Natural killer cell (primary cell): ENCODE results near the gene TMEM161A. TPM values are rescaled to one million over a fixed set of nuclear protein-coding genes. Genes with fewer than 3 reads are reported as not detected.

Experiments used
- ATAC-seq, 3 donors: fragments of 150-1000 bp in 2 of 3; fragments of 200-7000 bp in 1 of 3; cut with Tn5 transposase; 1 replicate in 1 of 3; 2 replicates in 2 of 3; pipeline ENCODE4 v1.10.0; 2021; ENCODE audit warnings: mild to moderate bottlenecking in 2 of 3, moderate library complexity in 2 of 3
- DNase-seq, 2 donors: peaks; one replicate each; pipeline versions ENCODE4 v3.0.0 to v3.0.0-alpha.2; 2013 to 2021; ENCODE audit warnings: mixed read lengths in 1 of 2
- H3K27ac ChIP-seq: one replicate; pipeline ENCODE4 v1.5.1; 2013; ENCODE audit warnings: mild to moderate bottlenecking, low read length
- H3K27me3 ChIP-seq: one replicate; pipeline ENCODE4 v1.6.1; 2013; ENCODE audit warnings: low read length; ENCODE audit not compliant: control insufficient read depth, insufficient read depth
- H3K36me3 ChIP-seq: one replicate; pipeline ENCODE4 v1.6.1; 2013; ENCODE audit warnings: low read length; ENCODE audit not compliant: control insufficient read depth, insufficient read depth
- H3K4me1 ChIP-seq: one replicate; pipeline ENCODE4 v1.6.1; 2013; ENCODE audit warnings: low read length; ENCODE audit not compliant: control insufficient read depth, insufficient read depth
- H3K4me3 ChIP-seq: one replicate; pipeline ENCODE4 v1.5.1; 2013; ENCODE audit warnings: low read length
- H3K9me3 ChIP-seq: one replicate; pipeline ENCODE4 v1.6.1; 2013; ENCODE audit warnings: low read length; ENCODE audit not compliant: control insufficient read depth, insufficient read depth
- H3K27ac Mint-ChIP-seq, 2 donors: one replicate each; pipeline ENCODE4 v1.8.0; 2022; ENCODE audit warnings: mild to moderate bottlenecking in 2 of 2, mixed read lengths in 2 of 2, moderate library complexity in 1 of 2
- H3K27me3 Mint-ChIP-seq, 2 donors: one replicate each; pipeline ENCODE4 v1.8.0; 2022; ENCODE audit warnings: low read depth in 2 of 2, mixed read lengths in 2 of 2
- H3K36me3 Mint-ChIP-seq: one replicate; pipeline ENCODE4 v1.8.0; 2022; ENCODE audit warnings: mixed read lengths
- H3K4me1 Mint-ChIP-seq, 2 donors: one replicate each; pipeline ENCODE4 v1.8.0; 2022; ENCODE audit warnings: mixed read lengths in 2 of 2
- H3K4me3 Mint-ChIP-seq: one replicate; pipeline ENCODE4 v1.8.0; 2022; ENCODE audit warnings: mild to moderate bottlenecking, moderate library complexity, mixed read lengths
- H3K9me3 Mint-ChIP-seq, 2 donors: one replicate each; pipeline ENCODE4 v1.8.0; 2022; ENCODE audit warnings: mixed read lengths in 2 of 2
- WGBS: methylation state at CpG from one replicate; pipeline ENCODE4 v1.1.7; 2013; ENCODE audit warnings: missing lambda C conversion rate; ENCODE audit not compliant: insufficient coverage; 5-methylcytosine and 5-hydroxymethylcytosine counted together
- intact Hi-C: fragments of 100-400 bp; cut with micrococcal nuclease; formaldehyde crosslinking; loops from one replicate; pipeline ENCODE4 v1.14.2; 2022
- total RNA-seq, 4 donors: library from RNA; stranded (reverse); fragments of 120-200 nt in 1 of 4; gene quantifications; one replicate each; pipeline versions ENCODE4 v1.2.3 to v1.2.4, GENCODE V29; 2013 to 2022
- TF ChIP-seq, protein P1 (sequence below): fragments of 200-600 bp; IDR thresholded peaks from one replicate; pipeline ENCODE4 v1.8.0; 2022; ENCODE audit warnings: antibody characterized with exemption

The TMEM161A gene
- total RNA-seq, 3 donors from 2014 or later (not counting 1 experiment from before 2014, with no cell fraction given): 13.9 to 16.5 (median 14.2) TPM

DNA sequence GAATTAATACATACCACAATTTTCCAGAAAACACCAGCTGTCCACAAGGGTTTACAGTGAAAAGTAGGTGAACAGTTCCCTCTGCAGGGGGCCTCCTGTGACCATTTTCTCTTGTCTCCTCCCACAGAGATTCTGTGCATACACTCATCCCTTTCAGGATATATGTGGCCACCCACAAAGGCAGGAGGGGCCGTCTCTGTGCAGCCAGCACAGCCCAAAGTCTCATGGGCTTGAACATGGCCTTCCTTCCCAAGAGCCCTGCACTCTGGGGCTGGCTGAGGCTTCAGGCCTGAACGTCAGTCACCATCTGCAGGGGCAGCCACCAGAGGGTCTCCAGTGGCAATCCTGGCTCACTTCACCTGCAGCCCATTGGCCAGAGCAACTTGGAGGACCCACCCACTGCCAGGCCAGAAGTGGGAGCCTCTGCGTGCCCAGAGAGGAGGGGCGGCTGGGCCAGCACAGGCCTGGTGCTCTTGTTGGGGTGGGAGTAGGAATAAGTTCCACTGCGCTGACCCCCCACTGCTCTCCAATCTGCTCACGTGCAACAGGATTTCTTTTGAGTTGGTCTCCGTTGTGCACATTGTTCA is 25.1 kb downstream of the TMEM161A start:
- 69% methylated on average over 7 of the region's 7 CpGs for WGBS
- no peaks in the 10 kb centered on the region for H3K36me3 Mint-ChIP-seq
- H3K4me3 Mint-ChIP-seq: no peak overlapping the region
- Histone ChIP-seq H3K36me3 (no peaks in the 10 kb centered on the region), H3K4me1 (peaks cover 16% of the 10 kb centered on the region), H3K27ac (no peak overlapping the region), H3K9me3 (no peaks in the 10 kb centered on the region), H3K27me3 (no peaks in the 10 kb centered on the region), H3K4me3 (no peak overlapping the region)
- ATAC-seq (no peak), DNase-seq (no peak)
- H3K27me3 Mint-ChIP-seq: no peaks in the 10 kb centered on the region
- H3K27ac Mint-ChIP-seq: peak overlapping the region in 1 of 2 donors; percentile 21
- H3K4me1 Mint-ChIP-seq: peaks cover 0 to 27% of the 10 kb centered on the region in 2 donors
- no peaks in the 10 kb centered on the region for H3K9me3 Mint-ChIP-seq
- intact Hi-C loops: no loop called here
- TF ChIP-seq, protein P1, sequence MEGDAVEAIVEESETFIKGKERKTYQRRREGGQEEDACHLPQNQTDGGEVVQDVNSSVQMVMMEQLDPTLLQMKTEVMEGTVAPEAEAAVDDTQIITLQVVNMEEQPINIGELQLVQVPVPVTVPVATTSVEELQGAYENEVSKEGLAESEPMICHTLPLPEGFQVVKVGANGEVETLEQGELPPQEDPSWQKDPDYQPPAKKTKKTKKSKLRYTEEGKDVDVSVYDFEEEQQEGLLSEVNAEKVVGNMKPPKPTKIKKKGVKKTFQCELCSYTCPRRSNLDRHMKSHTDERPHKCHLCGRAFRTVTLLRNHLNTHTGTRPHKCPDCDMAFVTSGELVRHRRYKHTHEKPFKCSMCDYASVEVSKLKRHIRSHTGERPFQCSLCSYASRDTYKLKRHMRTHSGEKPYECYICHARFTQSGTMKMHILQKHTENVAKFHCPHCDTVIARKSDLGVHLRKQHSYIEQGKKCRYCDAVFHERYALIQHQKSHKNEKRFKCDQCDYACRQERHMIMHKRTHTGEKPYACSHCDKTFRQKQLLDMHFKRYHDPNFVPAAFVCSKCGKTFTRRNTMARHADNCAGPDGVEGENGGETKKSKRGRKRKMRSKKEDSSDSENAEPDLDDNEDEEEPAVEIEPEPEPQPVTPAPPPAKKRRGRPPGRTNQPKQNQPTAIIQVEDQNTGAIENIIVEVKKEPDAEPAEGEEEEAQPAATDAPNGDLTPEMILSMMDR: no peak

GRCh38 chr19:19111967-19112580 is 26.2 kb downstream of the TMEM161A start:
- Histone ChIP-seq H3K9me3 (no peaks in the 10 kb centered on the region), H3K36me3 (no peaks in the 10 kb centered on the region), H3K27ac (no peak overlapping the region), H3K4me3 (no peak overlapping the region), H3K4me1 (peaks cover 16% of the 10 kb centered on the region), H3K27me3 (no peaks in the 10 kb centered on the region)
- Mint-ChIP-seq H3K9me3 (no peaks in the 10 kb centered on the region), H3K36me3 (no peaks in the 10 kb centered on the region), H3K27me3 (no peaks in the 10 kb centered on the region), H3K27ac (peak overlapping the region in 1 of 2 donors; percentile 44), H3K4me1 (peaks cover 0 to 27% of the 10 kb centered on the region in 2 donors), H3K4me3 (no peak overlapping the region)
- ATAC-seq: no peak
- 84% methylated on average over 9 of the region's 9 CpGs for WGBS
- intact Hi-C loops: no loop called here
- DNase-seq: no peak
- TF ChIP-seq, protein P1: no peak

DNA sequence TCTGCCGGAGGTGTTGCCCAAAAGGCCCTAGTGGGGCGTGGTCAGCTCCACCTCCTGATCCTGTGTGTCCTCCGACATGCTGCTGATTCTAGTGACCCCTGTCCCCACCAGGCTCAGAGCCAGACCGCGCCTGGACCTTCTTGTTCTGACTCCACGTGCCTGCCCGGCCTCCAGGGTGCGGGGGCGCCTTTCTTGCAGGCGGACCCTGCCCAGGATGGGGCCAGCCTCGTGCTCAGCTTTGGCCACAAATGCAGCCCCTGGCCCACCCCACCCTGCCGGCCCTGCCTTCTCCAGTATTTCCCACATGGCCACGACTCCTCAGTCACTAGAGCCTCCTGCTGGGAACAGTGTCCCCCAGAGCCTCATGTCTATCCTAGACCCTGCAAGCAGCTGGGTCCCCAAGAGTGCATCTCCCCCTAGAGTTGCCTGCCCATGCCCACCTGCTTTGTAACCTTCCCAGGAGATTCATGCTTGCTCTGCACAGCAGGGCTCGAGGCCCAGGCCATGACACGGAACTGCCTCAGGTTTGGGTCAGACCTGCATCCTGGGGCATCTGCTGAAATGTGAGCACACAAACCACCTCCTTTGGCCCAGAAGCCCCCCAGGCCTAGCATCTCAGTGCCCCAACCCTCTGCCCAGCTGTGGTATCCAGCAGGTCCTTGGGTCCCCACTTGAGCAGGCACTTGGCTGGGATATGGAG is 27.0 kb downstream of the TMEM161A start:
- Histone ChIP-seq H3K27me3 (no peaks in the 10 kb centered on the region), H3K9me3 (no peaks in the 10 kb centered on the region), H3K27ac (no peak overlapping the region), H3K4me3 (no peak overlapping the region), H3K4me1 (peaks cover 16% of the 10 kb centered on the region), H3K36me3 (peaks cover 2% of the 10 kb centered on the region)
- Mint-ChIP-seq H3K9me3 (no peaks in the 10 kb centered on the region), H3K4me3 (no peak overlapping the region), H3K27me3 (no peaks in the 10 kb centered on the region), H3K27ac (no peak overlapping the region), H3K4me1 (peaks cover 0 to 27% of the 10 kb centered on the region in 2 donors), H3K36me3 (no peaks in the 10 kb centered on the region)
- DNase-seq (no peak), ATAC-seq (no peak)
- TF ChIP-seq, protein P1: no peak
- 87% methylated on average over 15 of the region's 15 CpGs for WGBS
- intact Hi-C loops: no loop called here
